ENCODE measurements around the gene KL.

KL gene

GRCh38 chr13:33040090-33040489 lies 23.9 kb downstream of the KL start:
- no peak for DNase-seq

GRCh38 chr13:33045851-33046592 lies 29.8 kb downstream of the KL start:
- DNase-seq, result no peak

DNA sequence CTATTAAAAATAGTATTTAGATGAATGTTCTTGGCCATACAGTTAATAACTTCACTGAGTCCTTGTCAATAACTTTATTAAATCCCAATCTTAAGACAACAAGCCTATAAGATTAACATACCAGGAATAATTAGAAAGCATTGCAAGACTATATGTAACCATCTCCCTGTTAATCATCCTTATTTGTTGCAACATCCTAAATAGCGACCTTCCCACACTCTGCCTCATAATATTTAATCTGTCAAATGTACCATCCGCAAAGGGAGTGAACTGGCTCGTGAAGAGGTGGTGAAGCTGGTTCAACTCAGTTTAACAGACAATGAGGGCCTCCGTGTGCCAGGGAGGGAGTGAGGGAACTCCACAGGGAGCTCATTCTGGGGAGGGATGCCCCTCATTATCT lies 33.9 kb downstream of the KL start:
- no peak for DNase-seq

- DNase-seq, result no peak
These were observed 35.4 kb downstream of the KL start for GRCh38 chr13:33051632-33052031.

GRCh38 chr13:33052506-33053280 lies 36.5 kb downstream of the KL start:
- no peak for DNase-seq

GRCh38 chr13:33053397-33054066 lies 37.3 kb downstream of the KL start:
- no peak for DNase-seq

DNA sequence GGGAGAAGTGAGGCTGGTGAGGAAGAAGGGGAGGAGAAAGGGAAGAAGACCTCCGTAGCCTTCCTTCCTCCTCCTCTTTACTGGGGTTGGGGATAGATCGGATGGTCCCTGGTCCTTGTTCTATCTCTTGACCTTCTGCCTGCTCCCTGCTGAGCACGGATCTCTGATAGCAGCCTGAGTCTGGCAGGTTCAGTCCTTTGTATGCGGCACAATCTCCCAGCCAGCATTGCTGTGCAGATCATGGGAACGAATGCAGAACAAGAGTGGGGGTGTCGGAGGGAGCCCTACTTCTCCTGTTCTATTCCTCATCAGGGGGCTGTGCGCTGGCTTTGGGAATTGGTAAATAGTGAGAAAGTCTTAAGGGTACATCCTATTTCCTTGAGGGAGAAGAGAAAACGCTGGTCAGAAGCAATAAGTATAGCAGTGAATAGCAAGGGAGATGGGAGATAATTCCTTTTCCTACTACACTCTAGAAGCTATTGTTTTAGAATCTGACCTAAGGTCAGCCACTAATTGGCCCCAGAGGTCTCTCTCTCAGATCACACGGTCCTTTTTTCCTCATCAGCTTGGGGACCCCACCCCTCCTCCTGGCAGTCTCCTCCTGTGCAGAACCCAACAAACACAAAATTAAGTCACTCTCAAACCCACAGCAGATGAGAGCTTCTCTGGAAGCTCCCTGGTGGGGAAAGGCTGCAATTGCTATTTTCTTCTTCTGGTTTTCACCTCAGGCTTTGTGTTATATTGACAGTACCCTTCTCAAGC lies 41.0 kb downstream of the KL start:
- DNase-seq, result no peak

DNA sequence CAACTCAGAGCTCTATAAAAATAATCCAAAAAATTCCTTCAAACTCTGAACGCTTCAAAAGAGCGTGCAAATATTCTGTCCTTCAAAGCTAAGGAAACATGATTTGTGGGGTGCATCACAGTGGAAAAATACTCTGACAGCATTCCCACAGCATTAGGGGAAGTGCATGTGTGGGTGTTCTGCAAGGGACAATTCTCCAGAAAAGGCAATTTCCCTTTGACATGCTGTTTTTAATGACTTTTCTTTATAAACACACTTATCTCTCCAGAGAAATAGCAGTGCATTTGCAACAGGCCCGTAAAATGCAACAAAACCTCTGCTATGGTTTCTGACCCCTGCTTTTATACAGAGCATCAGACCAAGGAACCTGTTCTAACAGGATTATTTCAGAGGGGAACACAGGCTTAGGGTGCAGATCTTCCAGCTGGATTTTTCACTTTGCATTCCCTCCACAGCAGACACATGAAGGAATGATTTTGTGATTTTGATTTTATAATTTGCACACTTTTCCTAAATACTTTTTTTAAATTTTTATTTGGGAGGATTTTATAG lies 42.6 kb downstream of the KL start:
- no peak for DNase-seq

DNA sequence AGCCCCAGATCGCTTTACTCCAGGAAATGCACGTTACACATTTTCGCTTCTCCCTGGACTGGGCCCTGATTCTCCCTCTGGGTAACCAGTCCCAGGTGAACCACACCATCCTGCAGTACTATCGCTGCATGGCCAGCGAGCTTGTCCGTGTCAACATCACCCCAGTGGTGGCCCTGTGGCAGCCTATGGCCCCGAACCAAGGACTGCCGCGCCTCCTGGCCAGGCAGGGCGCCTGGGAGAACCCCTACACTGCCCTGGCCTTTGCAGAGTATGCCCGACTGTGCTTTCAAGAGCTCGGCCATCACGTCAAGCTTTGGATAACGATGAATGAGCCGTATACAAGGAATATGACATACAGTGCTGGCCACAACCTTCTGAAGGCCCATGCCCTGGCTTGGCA lies 44.6 kb downstream of the KL start:
- DNase-seq, result no peak

GRCh38 chr13:33066329-33066728 lies 50.1 kb downstream of the KL start:
- DNase-seq, result no peak

GRCh38 chr13:33069365-33069764 lies 53.1 kb downstream of the KL start:
- DNase-seq, result no peak

- no peak for DNase-seq
These were observed 54.5 kb downstream of the KL start for GRCh38 chr13:33070713-33071112.

GRCh38 chr13:33072282-33072681 lies 56.1 kb downstream of the KL start:
- DNase-seq, result no peak

GRCh38 chr13:33072759-33073158 lies 56.5 kb downstream of the KL start:
- DNase-seq, result no peak

DNA sequence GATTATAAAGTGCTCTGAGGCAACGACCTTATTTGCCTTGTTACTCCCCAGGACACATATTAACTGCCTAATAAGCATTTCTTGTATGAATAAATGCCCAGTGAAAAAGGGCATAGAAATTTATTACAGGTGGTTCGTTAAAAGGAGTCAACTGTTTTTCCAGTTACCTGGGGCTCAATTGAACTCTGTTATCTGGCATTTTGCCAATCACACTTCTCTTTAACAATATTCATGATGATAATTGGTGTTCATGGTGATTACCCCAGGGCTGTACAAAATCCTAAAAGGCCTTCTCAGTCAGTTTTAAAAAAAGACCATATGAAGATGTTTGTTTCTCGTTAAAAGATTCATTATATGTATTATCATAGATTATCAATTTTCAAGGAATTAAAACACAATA lies 57.1 kb downstream of the KL start:
- DNase-seq, result no peak

DNA sequence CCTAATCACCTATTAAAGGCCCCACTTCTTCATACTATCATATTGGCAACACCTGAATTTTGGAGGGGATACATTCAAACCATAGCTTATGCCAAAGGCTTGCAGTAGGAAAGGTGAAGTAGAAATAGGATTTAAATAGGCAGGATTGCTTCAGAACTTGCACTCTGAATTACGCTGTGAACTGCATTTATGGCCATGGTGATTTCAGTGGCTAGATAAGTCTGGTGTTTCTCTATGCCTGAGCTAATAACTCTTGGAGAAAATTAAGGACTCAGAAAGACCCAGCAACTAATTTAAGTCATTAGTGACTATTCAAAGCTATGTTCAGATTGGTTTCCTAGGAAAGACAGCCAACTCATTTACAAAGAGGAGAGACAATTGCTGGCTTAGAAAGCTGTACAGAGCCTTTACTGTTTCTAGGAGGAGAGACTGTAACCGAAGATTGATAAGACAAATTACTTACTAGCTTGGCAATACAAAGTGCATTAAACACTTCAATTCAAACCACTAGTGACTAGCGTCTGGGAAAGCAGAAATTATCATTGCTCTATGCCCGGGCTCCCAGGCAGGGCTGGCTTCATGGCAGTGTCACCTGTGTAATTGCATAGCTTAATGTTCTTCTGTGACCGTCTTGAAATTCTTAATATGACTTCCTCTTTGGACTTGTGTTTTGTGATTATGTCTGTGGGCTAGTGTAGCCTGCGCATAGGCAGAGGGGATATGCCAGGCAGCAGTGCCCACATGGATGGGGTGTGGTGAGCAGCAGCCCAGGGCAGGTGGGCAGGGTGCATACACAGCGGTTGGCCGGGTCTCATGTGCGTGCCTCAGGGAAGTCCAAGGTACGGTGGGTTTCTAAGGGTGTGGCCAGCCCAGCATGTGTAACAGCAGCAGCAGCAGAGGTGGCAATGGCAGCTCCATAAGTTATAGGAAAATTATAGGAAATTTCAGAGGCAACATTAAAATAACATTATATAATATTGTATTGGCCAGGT lies 60.1 kb downstream of the KL start:
- DNase-seq, result no peak

GRCh38 chr13:33078263-33078662 lies 62.0 kb downstream of the KL start:
- no peak for DNase-seq

GRCh38 chr13:33079960-33080359 lies 63.7 kb downstream of the KL start:
- DNase-seq, result no peak

DNA sequence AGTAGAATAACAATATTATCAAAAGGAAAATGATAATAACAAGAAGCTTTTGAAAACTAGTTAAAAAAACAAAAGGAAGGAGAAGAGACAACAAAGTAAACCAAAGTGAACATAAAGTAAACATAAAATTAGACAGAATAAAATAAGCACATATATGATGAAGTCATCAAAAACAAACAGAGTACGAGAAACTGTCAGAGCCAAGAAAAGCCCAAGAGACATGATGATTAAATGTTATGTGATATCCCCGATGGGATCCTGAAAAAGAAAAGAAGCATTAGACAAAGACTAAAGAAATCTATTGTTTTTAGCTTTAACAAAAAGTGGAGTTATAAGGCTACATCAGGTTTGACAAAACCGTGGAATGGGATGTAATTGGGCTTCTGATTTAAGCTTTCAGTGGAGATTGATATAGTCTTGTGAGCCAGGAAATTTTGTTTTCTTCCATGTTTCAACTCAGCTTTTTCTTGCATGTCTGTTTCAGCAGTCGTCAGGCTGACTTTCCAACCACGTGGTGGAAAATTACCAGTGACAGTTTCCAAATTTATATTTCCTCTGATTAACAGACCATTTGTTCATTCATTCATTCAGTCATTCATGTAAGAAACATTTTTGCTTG lies 64.9 kb downstream of the KL start:
- DNase-seq, result no peak

GRCh38 chr13:33081666-33082065 lies 65.4 kb downstream of the KL start:
- no peak for DNase-seq

GRCh38 chr13:33083054-33083453 lies 66.8 kb downstream of the KL start:
- no peak for DNase-seq

Data from NCI-H2227 treated with DMSO at 0.1 percent for 48 hours (cell line).